ENCODE measurements around the gene ADD3. TPM values are rescaled to one million over a fixed set of nuclear protein-coding genes. Genes with fewer than 3 reads are reported as not detected.

Gene ADD3
- total and polyA plus RNA-seq, 10 of the 15 experiments (the other 5 are each of a cell fraction or from before 2014, with no cell fraction given), result 27.3 to 129 (median 67.8) TPM

DNA sequence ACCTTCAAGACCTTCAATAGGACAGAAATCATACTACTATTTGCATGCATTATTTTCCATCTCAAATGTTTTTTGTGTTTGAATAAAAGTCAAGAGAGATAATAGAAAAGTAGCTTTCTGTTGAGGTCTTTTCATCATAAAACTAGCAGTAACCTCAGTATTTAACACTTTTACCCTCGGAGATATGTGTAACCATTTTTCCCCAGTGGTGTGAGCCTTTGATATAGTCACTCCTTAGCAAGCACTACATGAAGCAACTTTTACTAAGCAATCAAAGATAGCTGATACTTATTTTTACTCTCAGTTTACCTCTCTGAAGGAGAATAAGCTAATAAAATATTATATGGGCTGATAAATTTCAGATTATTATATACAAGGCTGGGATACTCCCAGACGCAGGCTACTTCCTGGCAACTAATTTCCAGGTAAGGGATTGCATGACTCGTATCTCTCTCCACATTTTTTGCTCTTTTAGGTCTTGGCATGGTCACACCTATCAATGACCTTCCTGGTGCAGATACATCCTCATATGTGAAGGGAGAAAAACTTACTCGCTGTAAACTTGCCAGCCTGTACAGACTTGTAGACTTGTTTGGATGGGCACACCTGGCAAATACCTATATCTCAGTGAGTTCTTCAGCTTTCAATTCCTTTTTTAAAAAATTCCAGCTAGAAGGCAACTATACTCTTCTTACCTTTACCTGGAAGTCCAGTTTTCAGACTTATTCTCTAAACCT lies 108.2 kb downstream of the ADD3 start (continued):
- TF ChIP-seq ZSCAN29 (IDR thresholded peaks at IDR 0.05), result no peak
- no peak for TF ChIP-seq BMI1 (IDR thresholded peaks at IDR 0.05; ENCODE audit: borderline replicate concordance)
- TF ChIP-seq, protein P1, sequence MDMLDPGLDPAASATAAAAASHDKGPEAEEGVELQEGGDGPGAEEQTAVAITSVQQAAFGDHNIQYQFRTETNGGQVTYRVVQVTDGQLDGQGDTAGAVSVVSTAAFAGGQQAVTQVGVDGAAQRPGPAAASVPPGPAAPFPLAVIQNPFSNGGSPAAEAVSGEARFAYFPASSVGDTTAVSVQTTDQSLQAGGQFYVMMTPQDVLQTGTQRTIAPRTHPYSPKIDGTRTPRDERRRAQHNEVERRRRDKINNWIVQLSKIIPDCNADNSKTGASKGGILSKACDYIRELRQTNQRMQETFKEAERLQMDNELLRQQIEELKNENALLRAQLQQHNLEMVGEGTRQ (IDR thresholded peaks at IDR 0.05; ENCODE audit: borderline replicate concordance, low read depth, low read length), result no peak

DNA sequence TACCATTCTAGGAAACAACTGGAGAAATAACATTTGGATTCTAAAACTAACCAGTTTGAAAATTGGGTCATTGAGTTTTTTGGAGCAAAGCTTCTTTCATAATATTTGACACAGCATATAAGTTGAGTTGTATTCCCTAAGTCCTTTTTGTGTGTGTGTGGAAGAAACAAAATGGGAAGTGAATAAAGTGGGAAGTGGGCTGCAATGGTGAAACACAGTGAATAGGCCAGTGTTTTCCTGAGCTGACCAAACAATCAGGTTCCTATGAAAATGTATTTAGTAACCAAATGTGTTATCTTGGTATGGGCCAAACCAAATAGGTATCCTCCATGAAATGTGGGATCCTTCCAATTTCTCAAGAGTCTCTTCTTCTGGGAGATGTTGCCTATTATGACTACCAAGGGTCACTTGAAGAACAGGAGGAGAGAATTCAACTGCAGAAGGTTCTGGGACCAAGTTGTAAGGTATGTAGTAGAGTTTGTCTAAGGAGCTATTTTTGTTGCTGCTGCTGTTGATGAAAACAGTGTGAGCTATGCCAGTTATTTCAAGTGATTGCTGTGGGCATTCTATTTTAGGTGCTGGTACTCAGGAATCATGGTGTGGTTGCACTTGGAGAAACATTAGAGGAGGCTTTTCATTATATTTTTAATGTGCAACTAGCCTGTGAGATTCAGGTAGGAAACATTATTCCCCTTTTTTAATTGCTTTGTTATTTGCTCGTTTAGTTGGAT lies 111.3 kb downstream of the ADD3 start:
- Histone ChIP-seq H3K4me3 (no peak overlapping the region), H2AFZ (ENCODE audit: control insufficient read depth, low read depth, low read length) (no peak overlapping the region), H3K36me3 (ENCODE audit: control insufficient read depth in 2 of 2, insufficient read depth in 2 of 2, low read length in 1 of 2) (peaks cover 0 to 11% of the 10 kb centered on the region in 2 experiments; a peak in 3 of 4 replicates), H3K27me3 (replicated peaks in 1 of 2; ENCODE audit: control insufficient read depth in 2 of 2, insufficient read depth in 2 of 2, low read length in 1 of 2) (no peaks in the 10 kb centered on the region), H3K9ac (ENCODE audit: control insufficient read depth, insufficient read depth, low read length) (no peak overlapping the region), H4K20me1 (ENCODE audit: control insufficient read depth, insufficient read depth) (no peaks in the 10 kb centered on the region), H3K4me1 (ENCODE audit: control insufficient read depth, insufficient read depth, low read length) (no peaks in the 10 kb centered on the region), H3K79me2 (ENCODE audit: control insufficient read depth, insufficient read depth, low read length) (no peaks in the 10 kb centered on the region), H3K27ac (ENCODE audit: control insufficient read depth, insufficient read depth) (no peak overlapping the region), H3K9me3 (replicated peaks; ENCODE audit: control insufficient read depth, insufficient read depth, low read length) (no peaks in the 10 kb centered on the region), H3K4me2 (ENCODE audit: control insufficient read depth, insufficient read depth) (no peak overlapping the region)
- 100% methylated on average over 1 of the region's 1 CpG for WGBS (ENCODE audit: insufficient coverage, insufficient replicate concordance, low lambda C conversion rate, missing lambda C conversion rate)
- ChIA-PET RAD21 (ENCODE audit: unreplicated experiment) (interaction anchor here (1.2 kb wide), 1 partner anchor 140 kb away, joined by 3 read pairs; no protein-coding TSS in a partner anchor), POLR2A (interaction anchor here (1.3 kb wide), 1 partner anchor 10 kb away, joined by 4 read pairs; no protein-coding TSS in a partner anchor), SMC1A (ENCODE audit: uncharacterized antibody, unreplicated experiment) (interaction anchor here (0.6 to 3.0 kb wide), 8 partner anchors 10 to 235 kb away, joined by 3 to 8 read pairs (median 4); no protein-coding TSS in a partner anchor), CTCF (interaction anchor here (0.6 to 2.3 kb wide), 4 partner anchors 9 to 251 kb away, joined by 3 to 5 read pairs (median 3); no protein-coding TSS in a partner anchor)
- DNase-seq (ENCODE audit: low read depth, low spot score) (no peak), ATAC-seq (no peak), FAIRE-seq (no peak)
- BruUV-seq (replicated peaks), result no TSS peak
- in situ Hi-C loops (cut with MboI) (no loop called here), intact Hi-C loops (cut with micrococcal nuclease; ENCODE audit: unreplicated experiment) (no loop called here)
- TF ChIP-seq SUZ12 (IDR thresholded peaks at IDR 0.05; ENCODE audit: unreplicated experiment) (no peak), IRF4 (IDR thresholded peaks at IDR 0.05; ENCODE audit: low read depth, low read length) (no peak), PML (IDR thresholded peaks at IDR 0.05; ENCODE audit: low read length) (no peak), RUNX3 (IDR thresholded peaks at IDR 0.05; ENCODE audit: low read length) (no peak), PAX8 (IDR thresholded peaks at IDR 0.05) (no peak)
- TF ChIP-seq, protein P2, sequence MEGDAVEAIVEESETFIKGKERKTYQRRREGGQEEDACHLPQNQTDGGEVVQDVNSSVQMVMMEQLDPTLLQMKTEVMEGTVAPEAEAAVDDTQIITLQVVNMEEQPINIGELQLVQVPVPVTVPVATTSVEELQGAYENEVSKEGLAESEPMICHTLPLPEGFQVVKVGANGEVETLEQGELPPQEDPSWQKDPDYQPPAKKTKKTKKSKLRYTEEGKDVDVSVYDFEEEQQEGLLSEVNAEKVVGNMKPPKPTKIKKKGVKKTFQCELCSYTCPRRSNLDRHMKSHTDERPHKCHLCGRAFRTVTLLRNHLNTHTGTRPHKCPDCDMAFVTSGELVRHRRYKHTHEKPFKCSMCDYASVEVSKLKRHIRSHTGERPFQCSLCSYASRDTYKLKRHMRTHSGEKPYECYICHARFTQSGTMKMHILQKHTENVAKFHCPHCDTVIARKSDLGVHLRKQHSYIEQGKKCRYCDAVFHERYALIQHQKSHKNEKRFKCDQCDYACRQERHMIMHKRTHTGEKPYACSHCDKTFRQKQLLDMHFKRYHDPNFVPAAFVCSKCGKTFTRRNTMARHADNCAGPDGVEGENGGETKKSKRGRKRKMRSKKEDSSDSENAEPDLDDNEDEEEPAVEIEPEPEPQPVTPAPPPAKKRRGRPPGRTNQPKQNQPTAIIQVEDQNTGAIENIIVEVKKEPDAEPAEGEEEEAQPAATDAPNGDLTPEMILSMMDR (IDR thresholded peaks at IDR 0.05 in 2 of 3, conservative IDR thresholded peaks at IDR 0.05 in 1 of 3; ENCODE audit: control insufficient read depth in 2 of 3, extremely low read depth in 1 of 3, insufficient read depth in 1 of 3, low read depth in 3 of 3, low read length in 3 of 3), result no peak
- TF ChIP-seq, protein P3, sequence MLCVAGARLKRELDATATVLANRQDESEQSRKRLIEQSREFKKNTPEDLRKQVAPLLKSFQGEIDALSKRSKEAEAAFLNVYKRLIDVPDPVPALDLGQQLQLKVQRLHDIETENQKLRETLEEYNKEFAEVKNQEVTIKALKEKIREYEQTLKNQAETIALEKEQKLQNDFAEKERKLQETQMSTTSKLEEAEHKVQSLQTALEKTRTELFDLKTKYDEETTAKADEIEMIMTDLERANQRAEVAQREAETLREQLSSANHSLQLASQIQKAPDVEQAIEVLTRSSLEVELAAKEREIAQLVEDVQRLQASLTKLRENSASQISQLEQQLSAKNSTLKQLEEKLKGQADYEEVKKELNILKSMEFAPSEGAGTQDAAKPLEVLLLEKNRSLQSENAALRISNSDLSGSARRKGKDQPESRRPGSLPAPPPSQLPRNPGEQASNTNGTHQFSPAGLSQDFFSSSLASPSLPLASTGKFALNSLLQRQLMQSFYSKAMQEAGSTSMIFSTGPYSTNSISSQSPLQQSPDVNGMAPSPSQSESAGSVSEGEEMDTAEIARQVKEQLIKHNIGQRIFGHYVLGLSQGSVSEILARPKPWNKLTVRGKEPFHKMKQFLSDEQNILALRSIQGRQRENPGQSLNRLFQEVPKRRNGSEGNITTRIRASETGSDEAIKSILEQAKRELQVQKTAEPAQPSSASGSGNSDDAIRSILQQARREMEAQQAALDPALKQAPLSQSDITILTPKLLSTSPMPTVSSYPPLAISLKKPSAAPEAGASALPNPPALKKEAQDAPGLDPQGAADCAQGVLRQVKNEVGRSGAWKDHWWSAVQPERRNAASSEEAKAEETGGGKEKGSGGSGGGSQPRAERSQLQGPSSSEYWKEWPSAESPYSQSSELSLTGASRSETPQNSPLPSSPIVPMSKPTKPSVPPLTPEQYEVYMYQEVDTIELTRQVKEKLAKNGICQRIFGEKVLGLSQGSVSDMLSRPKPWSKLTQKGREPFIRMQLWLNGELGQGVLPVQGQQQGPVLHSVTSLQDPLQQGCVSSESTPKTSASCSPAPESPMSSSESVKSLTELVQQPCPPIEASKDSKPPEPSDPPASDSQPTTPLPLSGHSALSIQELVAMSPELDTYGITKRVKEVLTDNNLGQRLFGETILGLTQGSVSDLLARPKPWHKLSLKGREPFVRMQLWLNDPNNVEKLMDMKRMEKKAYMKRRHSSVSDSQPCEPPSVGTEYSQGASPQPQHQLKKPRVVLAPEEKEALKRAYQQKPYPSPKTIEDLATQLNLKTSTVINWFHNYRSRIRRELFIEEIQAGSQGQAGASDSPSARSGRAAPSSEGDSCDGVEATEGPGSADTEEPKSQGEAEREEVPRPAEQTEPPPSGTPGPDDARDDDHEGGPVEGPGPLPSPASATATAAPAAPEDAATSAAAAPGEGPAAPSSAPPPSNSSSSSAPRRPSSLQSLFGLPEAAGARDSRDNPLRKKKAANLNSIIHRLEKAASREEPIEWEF (IDR thresholded peaks at IDR 0.05; ENCODE audit: insufficient replicate concordance, low read depth, low read length), result no peak

All from GM12878 (cell line).